H9 (cell line): ENCODE data around the gene SH3GL2. TPM values are rescaled to one million over a fixed set of nuclear protein-coding genes. Genes with fewer than 3 reads are reported as not detected.

Source experiments
- DNase-seq: peaks from one replicate; pipeline ENCODE4 v3.0.0-alpha.2; 2017
- H2AFZ ChIP-seq: one replicate; pipeline ENCODE4 v1.6.1; 2013; ENCODE audit warnings: mild to moderate bottlenecking, low read length, control low read depth, moderate library complexity
- H2AK5ac ChIP-seq: 2 replicates; pipeline ENCODE4 v1.6.1; 2013; ENCODE audit warnings: low read length, control low read depth, mixed read lengths; ENCODE audit not compliant: insufficient read length
- H2BK120ac ChIP-seq: one replicate; pipeline ENCODE4 v1.6.1; 2013; ENCODE audit warnings: low read depth, mild to moderate bottlenecking, low read length, control low read depth, inconsistent platforms; ENCODE audit not compliant: poor library complexity, severe bottlenecking
- H2BK12ac ChIP-seq: 2 replicates; pipeline ENCODE4 v1.6.1; 2013; ENCODE audit warnings: low read length, control low read depth, mixed read lengths, low read depth; ENCODE audit not compliant: insufficient read length
- H2BK15ac ChIP-seq: 2 replicates; pipeline ENCODE4 v1.6.1; 2013; ENCODE audit warnings: low read depth, low read length, control low read depth
- H2BK20ac ChIP-seq: one replicate; pipeline ENCODE4 v1.6.1; 2013; ENCODE audit warnings: low read depth, mild to moderate bottlenecking, low read length, control low read depth, inconsistent platforms; ENCODE audit not compliant: poor library complexity, severe bottlenecking
- H2BK5ac ChIP-seq: 2 replicates; pipeline ENCODE4 v1.6.1; 2013; ENCODE audit warnings: low read length, control low read depth, mixed read lengths; ENCODE audit not compliant: insufficient read length
- H3K14ac ChIP-seq: 2 replicates; pipeline ENCODE4 v1.6.1; 2013; ENCODE audit warnings: low read length, control low read depth; ENCODE audit not compliant: insufficient read depth
- H3K18ac ChIP-seq: 2 replicates; pipeline ENCODE4 v1.6.1; 2013; ENCODE audit warnings: low read depth, mild to moderate bottlenecking, mixed read lengths, low read length, control low read depth; ENCODE audit not compliant: insufficient read length
- H3K23ac ChIP-seq: 2 replicates; pipeline ENCODE4 v1.6.1; 2013; ENCODE audit warnings: low read length, control low read depth, mixed read lengths, low read depth; ENCODE audit not compliant: insufficient read length
- H3K23me2 ChIP-seq: 2 replicates; pipeline ENCODE4 v1.6.1; 2013; ENCODE audit warnings: low read depth, mild to moderate bottlenecking, mixed read lengths, low read length, control low read depth; ENCODE audit not compliant: insufficient read length, poor library complexity, severe bottlenecking
- H3K27ac ChIP-seq: 2 replicates; pipeline ENCODE4 v1.5.1; 2013; ENCODE audit warnings: low read length, control low read depth, mixed read lengths, low read depth; ENCODE audit not compliant: insufficient read length
- H3K27me3 ChIP-seq: 2 replicates; pipeline ENCODE4 v1.6.1; 2013; ENCODE audit warnings: low read length, control low read depth, inconsistent platforms; ENCODE audit not compliant: insufficient read depth
- H3K4ac ChIP-seq: 2 replicates; pipeline ENCODE4 v1.6.1; 2013; ENCODE audit warnings: low read depth, mild to moderate bottlenecking, control low read depth, inconsistent platforms, low read length, moderate library complexity
- H3K4me1 ChIP-seq: 2 replicates; pipeline ENCODE4 v1.6.1; 2013; ENCODE audit warnings: low read length, control low read depth, inconsistent platforms; ENCODE audit not compliant: insufficient read depth
- H3K4me2 ChIP-seq: 2 replicates; pipeline ENCODE4 v1.6.1; 2013; ENCODE audit warnings: low read length, control low read depth, mixed read lengths; ENCODE audit not compliant: insufficient read length, insufficient read depth
- H3K56ac ChIP-seq: 2 replicates; pipeline ENCODE4 v1.6.1; 2013; ENCODE audit warnings: low read depth, mild to moderate bottlenecking, mixed read lengths, low read length, control low read depth; ENCODE audit not compliant: insufficient read length
- H3K79me1 ChIP-seq: 2 replicates; pipeline ENCODE4 v1.6.1; 2013; ENCODE audit warnings: low read depth, mild to moderate bottlenecking, moderate library complexity, low read length, control low read depth, inconsistent platforms; ENCODE audit not compliant: insufficient read depth, poor library complexity, severe bottlenecking
- H3K79me2 ChIP-seq: 2 replicates; pipeline ENCODE4 v1.6.1; 2013; ENCODE audit warnings: low read length, control low read depth, inconsistent platforms; ENCODE audit not compliant: insufficient read depth
- H3K9ac ChIP-seq: 2 replicates; pipeline ENCODE4 v1.6.1; 2013; ENCODE audit warnings: low read length, control low read depth, mixed read lengths; ENCODE audit not compliant: insufficient read length; ENCODE audit errors: extremely low read depth
- H3K9me3 ChIP-seq: one replicate; pipeline ENCODE4 v1.6.1; 2013; ENCODE audit warnings: low read depth, low read length, inconsistent platforms; ENCODE audit not compliant: control insufficient read depth
- H3T11ph ChIP-seq: one replicate; pipeline ENCODE4 v1.6.1; 2013; ENCODE audit warnings: mild to moderate bottlenecking, low read length, control low read depth, inconsistent platforms
- H4K20me1 ChIP-seq: one replicate; pipeline ENCODE4 v1.6.1; 2013; ENCODE audit not compliant: control insufficient read depth, insufficient read length, insufficient read depth
- H4K5ac ChIP-seq: 2 replicates; pipeline ENCODE4 v1.6.1; 2013; ENCODE audit warnings: low read depth, mild to moderate bottlenecking, mixed read lengths, low read length, control low read depth; ENCODE audit not compliant: insufficient read length
- H4K8ac ChIP-seq: replicated peaks from 2 replicates; pipeline ENCODE4 v1.6.1; 2013; ENCODE audit warnings: low read length, control low read depth, mixed read lengths, low read depth; ENCODE audit not compliant: insufficient read length
- H4K91ac ChIP-seq: 2 replicates; pipeline ENCODE4 v1.6.1; 2013; ENCODE audit warnings: low read depth, mild to moderate bottlenecking, moderate library complexity, mixed read lengths, low read length, control low read depth; ENCODE audit not compliant: insufficient read length
- H3K27ac Mint-ChIP-seq, 3 experiments: 2 replicates in 2 of 3; 3 replicates in 1 of 3; pipeline ENCODE4 v1.8.0; 2020 to 2021; ENCODE audit warnings: mixed read lengths in 3 of 3, mild to moderate bottlenecking in 1 of 3, moderate library complexity in 1 of 3
- H3K27me3 Mint-ChIP-seq: 2 replicates; pipeline ENCODE4 v1.8.0; 2021; ENCODE audit warnings: low read depth, mild to moderate bottlenecking, moderate library complexity, mixed read lengths
- H3K36me3 Mint-ChIP-seq, 3 experiments: 2 replicates in 2 of 3; 3 replicates in 1 of 3; pipeline ENCODE4 v1.8.0; 2020 to 2021; ENCODE audit warnings: low read depth in 3 of 3, mixed read lengths in 3 of 3; ENCODE audit not compliant: insufficient read depth in 1 of 3
- H3K4me1 Mint-ChIP-seq, 2 experiments: 2 replicates each; pipeline ENCODE4 v1.8.0; 2020; ENCODE audit warnings: mixed read lengths in 2 of 2
- H3K4me3 Mint-ChIP-seq, 2 experiments: 2 replicates in 1 of 2; 3 replicates in 1 of 2; pipeline ENCODE4 v1.8.0; 2020 to 2021; ENCODE audit warnings: mild to moderate bottlenecking in 2 of 2, mixed read lengths in 2 of 2, moderate library complexity in 1 of 2
- H3K9me3 Mint-ChIP-seq, 2 experiments: 2 replicates in 1 of 2; 3 replicates in 1 of 2; pipeline ENCODE4 v1.8.0; 2020; ENCODE audit warnings: mild to moderate bottlenecking in 2 of 2, mixed read lengths in 2 of 2, moderate library complexity in 1 of 2
- CTCF ChIP-seq: fragments of 200-600 bp; sonication (generic); conservative IDR thresholded peaks from 3 replicates; pipeline ENCODE4 v1.8.0; 2021; ENCODE audit warnings: antibody characterized with exemption, mild to moderate bottlenecking
- WGBS: extraction: QIAGEN DNeasy Blood & Tissue Kit; methylation state at CpG from one replicate; pipeline ENCODE4 v1.1.7; 2013; ENCODE audit warnings: missing lambda C conversion rate, low lambda C conversion rate, mixed read lengths; ENCODE audit not compliant: insufficient read length; ENCODE audit errors: extremely low coverage; 5-methylcytosine and 5-hydroxymethylcytosine counted together
- total RNA-seq: library from RNA; stranded (reverse); gene quantifications from 2 replicates; pipeline ENCODE4 v1.2.1, GENCODE V29; 2021

SH3GL2 gene
- total RNA-seq, 1 experiment from 2014 or later: 6.5 TPM

DNA sequence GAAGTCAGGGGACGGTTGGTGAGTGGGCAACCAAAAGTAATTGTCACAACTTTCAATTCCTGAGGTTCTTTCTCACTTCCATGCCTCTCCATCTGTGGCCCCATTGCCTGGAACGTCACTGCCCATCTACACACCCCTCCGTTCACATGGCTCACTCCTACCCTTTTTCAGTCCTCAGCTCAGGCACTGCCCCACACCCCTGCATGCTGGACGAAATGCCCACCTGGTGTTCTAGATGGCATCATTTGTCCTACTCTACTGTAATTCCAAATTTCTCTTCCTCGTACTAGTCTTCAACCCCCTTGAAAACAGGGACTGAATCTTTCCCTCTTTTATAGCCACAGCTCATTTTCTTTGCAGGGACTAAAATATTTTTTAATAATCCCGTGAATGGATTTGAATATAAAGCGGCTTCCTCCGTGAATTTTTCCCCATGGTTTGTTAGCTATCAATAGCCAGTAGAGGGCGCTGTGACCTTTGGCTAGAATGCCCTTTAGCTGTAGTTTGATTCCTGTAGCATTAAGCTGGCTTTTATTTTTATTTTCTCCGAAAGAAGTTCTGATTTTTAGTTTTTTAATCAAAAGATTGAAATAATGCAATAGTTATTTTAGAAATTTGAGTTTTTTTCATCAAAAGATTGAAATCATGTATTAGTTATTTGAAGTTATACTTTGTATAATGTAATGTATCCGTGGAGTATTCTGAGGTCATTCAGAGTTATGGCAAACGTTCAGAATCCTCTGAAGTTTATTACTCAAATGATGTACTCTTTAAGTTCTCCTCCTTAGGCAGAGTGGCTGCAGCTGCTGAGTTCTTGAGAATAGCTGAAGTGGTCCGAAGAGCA lies 232.1 kb downstream of the SH3GL2 start:
- no peaks in the 10 kb centered on the region for H3K27me3 Mint-ChIP-seq
- Histone ChIP-seq H3K4ac (no peak overlapping the region), H3K23me2 (peaks cover 2% of the 10 kb centered on the region), H2BK120ac (no peak overlapping the region), H4K20me1 (no peaks in the 10 kb centered on the region), H2AK5ac (no peak overlapping the region), H3K56ac (no peak overlapping the region), H3K27ac (no peak overlapping the region), H3K4me1 (no peaks in the 10 kb centered on the region), H3K14ac (no peak overlapping the region), H4K8ac (no peak overlapping the region), H4K5ac (peak overlapping the region; percentile 75), H3K9me3 (no peaks in the 10 kb centered on the region), H3K27me3 (no peaks in the 10 kb centered on the region), H3K4me2 (peak overlapping the region; percentile 41), H3T11ph (no peak overlapping the region), H3K23ac (no peak overlapping the region), H3K79me2 (no peaks in the 10 kb centered on the region), H2BK12ac (no peak overlapping the region), H2BK5ac (no peak overlapping the region), H4K91ac (no peak overlapping the region), H2BK20ac (no peak overlapping the region), H3K18ac (no peak overlapping the region), H2AFZ (peak overlapping the region; percentile 74), H3K79me1 (no peaks in the 10 kb centered on the region), H3K9ac (no peak overlapping the region), H2BK15ac (no peak overlapping the region)
- DNase-seq: no peak
- peak; percentile 93 for TF ChIP-seq CTCF
- WGBS: no CpG with 5 or more reads among the region's 13 CpGs
- H3K36me3 Mint-ChIP-seq: no peaks in the 10 kb centered on the region
- H3K4me1 Mint-ChIP-seq: peaks cover 6 to 11% of the 10 kb centered on the region in 2 experiments
- H3K9me3 Mint-ChIP-seq: no peaks in the 10 kb centered on the region
- H3K4me3 Mint-ChIP-seq: no peak overlapping the region
- no peak overlapping the region for H3K27ac Mint-ChIP-seq
